ENCODE data around the gene PDCL3. TPM values are rescaled to one million over a fixed set of nuclear protein-coding genes. Genes with fewer than 3 reads are reported as not detected.

The PDCL3 gene
- total RNA-seq, 1 donor from 2014 or later, result 27.6 TPM

DNA sequence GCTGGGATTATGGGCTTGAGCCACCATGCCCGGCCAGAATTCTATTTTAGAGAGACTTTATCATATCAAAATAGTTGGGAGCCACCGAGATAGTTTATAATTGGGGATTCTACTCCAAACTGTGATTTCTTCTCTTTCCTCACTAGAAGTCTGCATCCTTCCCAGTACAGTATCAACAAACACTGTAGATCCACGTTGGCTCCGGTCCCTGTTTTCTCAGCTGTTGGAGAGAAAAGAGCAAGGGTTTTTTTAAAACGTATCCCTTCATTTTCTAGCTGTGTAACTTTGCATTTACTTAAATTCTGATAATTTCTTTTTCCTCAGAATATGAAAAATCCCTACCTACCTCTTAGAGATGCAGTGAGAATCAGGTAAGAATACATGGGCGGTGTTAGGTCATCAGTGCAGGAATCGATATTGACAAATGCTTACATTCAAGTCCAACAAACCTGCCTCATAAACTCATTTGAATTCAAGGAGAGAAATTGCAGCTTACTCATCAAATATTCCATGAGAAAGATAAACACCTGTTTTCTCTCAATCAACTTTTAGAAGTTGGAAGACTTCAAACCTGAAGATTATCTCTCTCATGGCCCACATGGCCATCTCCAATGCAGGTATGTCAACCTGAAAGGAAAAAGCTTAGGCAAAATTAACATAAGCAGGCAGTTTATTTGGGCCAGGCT lies 17.7 kb upstream of the PDCL3 start:
- Histone ChIP-seq H3K9me3 (replicated peaks) (no peaks in the 10 kb centered on the region), H3K27me3 (ENCODE audit: low read depth) (no peaks in the 10 kb centered on the region), H3K36me3 (no peaks in the 10 kb centered on the region), H3K27ac (replicated peaks) (no peak overlapping the region), H3K4me1 (no peaks in the 10 kb centered on the region), H3K4me3 (no peak overlapping the region)
- DNase-seq, result no peak
- intact Hi-C loops (cut with micrococcal nuclease), result no loop called here
- TF ChIP-seq, protein P1, sequence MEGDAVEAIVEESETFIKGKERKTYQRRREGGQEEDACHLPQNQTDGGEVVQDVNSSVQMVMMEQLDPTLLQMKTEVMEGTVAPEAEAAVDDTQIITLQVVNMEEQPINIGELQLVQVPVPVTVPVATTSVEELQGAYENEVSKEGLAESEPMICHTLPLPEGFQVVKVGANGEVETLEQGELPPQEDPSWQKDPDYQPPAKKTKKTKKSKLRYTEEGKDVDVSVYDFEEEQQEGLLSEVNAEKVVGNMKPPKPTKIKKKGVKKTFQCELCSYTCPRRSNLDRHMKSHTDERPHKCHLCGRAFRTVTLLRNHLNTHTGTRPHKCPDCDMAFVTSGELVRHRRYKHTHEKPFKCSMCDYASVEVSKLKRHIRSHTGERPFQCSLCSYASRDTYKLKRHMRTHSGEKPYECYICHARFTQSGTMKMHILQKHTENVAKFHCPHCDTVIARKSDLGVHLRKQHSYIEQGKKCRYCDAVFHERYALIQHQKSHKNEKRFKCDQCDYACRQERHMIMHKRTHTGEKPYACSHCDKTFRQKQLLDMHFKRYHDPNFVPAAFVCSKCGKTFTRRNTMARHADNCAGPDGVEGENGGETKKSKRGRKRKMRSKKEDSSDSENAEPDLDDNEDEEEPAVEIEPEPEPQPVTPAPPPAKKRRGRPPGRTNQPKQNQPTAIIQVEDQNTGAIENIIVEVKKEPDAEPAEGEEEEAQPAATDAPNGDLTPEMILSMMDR (IDR thresholded peaks at IDR 0.05; ENCODE audit: borderline replicate concordance), result no peak

GRCh38 chr2:100546469-100546868 lies 16.3 kb upstream of the PDCL3 start:
- H3K9me3 ChIP-seq (replicated peaks), result no peaks in the 10 kb centered on the region
- no peaks in the 10 kb centered on the region for H3K27me3 ChIP-seq (ENCODE audit: low read depth)
- no peak overlapping the region for H3K27ac ChIP-seq (replicated peaks)
- TF ChIP-seq, protein P1 (IDR thresholded peaks at IDR 0.05; ENCODE audit: borderline replicate concordance), result no peak
- DNase-seq, result no peak
- no peaks in the 10 kb centered on the region for H3K36me3 ChIP-seq
- intact Hi-C loops (cut with micrococcal nuclease), result no loop called here
- H3K4me3 ChIP-seq, result no peak overlapping the region
- H3K4me1 ChIP-seq, result no peaks in the 10 kb centered on the region

- Histone ChIP-seq H3K4me3 (no peak overlapping the region), H3K36me3 (no peaks in the 10 kb centered on the region), H3K27me3 (ENCODE audit: low read depth) (no peaks in the 10 kb centered on the region), H3K27ac (replicated peaks) (no peak overlapping the region), H3K9me3 (replicated peaks) (no peaks in the 10 kb centered on the region), H3K4me1 (no peaks in the 10 kb centered on the region)
- intact Hi-C loops (cut with micrococcal nuclease), result no loop called here
- TF ChIP-seq, protein P1 (IDR thresholded peaks at IDR 0.05; ENCODE audit: borderline replicate concordance), result no peak
- no peak for DNase-seq
These were observed 14.0 kb upstream of the PDCL3 start for GRCh38 chr2:100548771-100549170.

DNA sequence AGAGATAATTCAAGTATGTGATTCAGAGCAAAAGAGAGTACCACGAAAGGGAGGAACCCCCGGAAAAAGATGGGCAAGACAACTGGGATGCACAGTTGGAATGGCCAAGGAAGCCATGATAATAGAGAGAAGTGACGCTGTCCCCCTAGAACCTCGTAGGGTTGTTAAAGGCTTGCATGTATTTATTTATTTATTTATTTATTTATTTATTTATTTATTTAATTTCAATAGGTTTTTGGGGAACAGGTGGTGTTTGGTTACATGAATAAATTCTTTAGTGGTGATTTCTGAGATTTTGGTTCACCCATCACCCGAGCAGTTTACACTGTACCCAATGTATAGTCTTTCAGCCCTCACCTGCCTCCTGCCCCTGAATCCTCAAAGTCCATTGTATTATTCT lies 11.5 kb upstream of the PDCL3 start:
- DNase-seq, result no peak
- Histone ChIP-seq H3K9me3 (replicated peaks) (no peaks in the 10 kb centered on the region), H3K27me3 (ENCODE audit: low read depth) (no peaks in the 10 kb centered on the region), H3K27ac (replicated peaks) (no peak overlapping the region), H3K4me1 (no peaks in the 10 kb centered on the region), H3K36me3 (no peaks in the 10 kb centered on the region), H3K4me3 (no peak overlapping the region)
- intact Hi-C loops (cut with micrococcal nuclease), result no loop called here
- TF ChIP-seq, protein P1 (IDR thresholded peaks at IDR 0.05; ENCODE audit: borderline replicate concordance), result no peak

DNA sequence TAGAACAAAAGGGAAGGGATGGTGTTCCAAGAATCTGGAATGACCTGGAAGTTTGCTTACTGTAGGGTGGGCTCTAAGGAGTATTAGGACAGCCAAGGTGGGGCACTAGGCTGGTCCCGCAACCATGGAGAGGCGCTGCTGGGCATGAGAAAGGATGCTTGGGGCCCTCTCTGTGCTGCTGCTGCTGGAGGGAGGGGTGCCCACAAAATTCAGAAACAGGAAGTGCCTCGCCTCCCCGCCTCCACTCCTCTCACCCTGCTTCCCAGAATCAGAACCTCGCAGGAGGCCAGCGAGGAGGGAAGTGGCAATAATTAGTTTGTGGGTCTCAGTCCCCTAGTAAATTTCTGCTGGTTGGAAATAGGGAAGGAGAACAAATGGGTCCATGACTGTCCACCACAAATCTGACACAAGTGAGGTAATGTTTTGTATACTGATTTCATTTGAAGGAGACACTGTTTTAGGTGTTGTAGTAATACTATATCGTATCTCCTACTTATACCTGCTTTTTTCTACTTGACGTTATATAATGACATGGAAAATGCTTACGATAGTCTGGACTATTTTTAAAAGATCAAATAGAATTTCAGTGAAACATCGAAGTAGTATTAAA lies 7.9 kb upstream of the PDCL3 start:
- H3K9me3 ChIP-seq (replicated peaks), result no peaks in the 10 kb centered on the region

More for the DNA sequence above, 7.9 kb upstream of the PDCL3 start:
- Histone ChIP-seq H3K4me1 (no peaks in the 10 kb centered on the region), H3K4me3 (no peak overlapping the region), H3K27ac (replicated peaks) (no peak overlapping the region), H3K27me3 (ENCODE audit: low read depth) (no peaks in the 10 kb centered on the region), H3K36me3 (no peaks in the 10 kb centered on the region)
- DNase-seq, result no peak
- TF ChIP-seq, protein P1 (IDR thresholded peaks at IDR 0.05; ENCODE audit: borderline replicate concordance), result no peak
- intact Hi-C loops (cut with micrococcal nuclease), result no loop called here

Data from left ventricle myocardium inferior (tissue), 1 donor.